Fibroblast of mammary gland (primary cell): ENCODE measurements around the gene SMCO2.

Experiments
- DNase-seq: peaks from one replicate; pipeline ENCODE4 v3.0.0-alpha.2; 2010; ENCODE audit warnings: low read depth
- H3K4me3 ChIP-seq: 2 replicates; pipeline ENCODE4 v1.5.1; 2011; ENCODE audit warnings: low read depth, mild to moderate bottlenecking, low read length, moderate library complexity; ENCODE audit not compliant: control insufficient read depth
- CTCF ChIP-seq: conservative IDR thresholded peaks from 2 replicates; pipeline ENCODE4 v1.5.1; 2011; ENCODE audit warnings: low read depth, low read length, inconsistent platforms; ENCODE audit not compliant: control insufficient read depth, insufficient read depth

Gene SMCO2

GRCh38 chr12:27517546-27517945 is 71.0 kb downstream of the SMCO2 start:
- no peak for TF ChIP-seq CTCF
- no peak for DNase-seq
- no peak overlapping the region for H3K4me3 ChIP-seq

GRCh38 chr12:27517961-27518665 is 71.6 kb downstream of the SMCO2 start:
- no peak for TF ChIP-seq CTCF
- DNase-seq = no peak
- H3K4me3 ChIP-seq = no peak overlapping the region

DNA sequence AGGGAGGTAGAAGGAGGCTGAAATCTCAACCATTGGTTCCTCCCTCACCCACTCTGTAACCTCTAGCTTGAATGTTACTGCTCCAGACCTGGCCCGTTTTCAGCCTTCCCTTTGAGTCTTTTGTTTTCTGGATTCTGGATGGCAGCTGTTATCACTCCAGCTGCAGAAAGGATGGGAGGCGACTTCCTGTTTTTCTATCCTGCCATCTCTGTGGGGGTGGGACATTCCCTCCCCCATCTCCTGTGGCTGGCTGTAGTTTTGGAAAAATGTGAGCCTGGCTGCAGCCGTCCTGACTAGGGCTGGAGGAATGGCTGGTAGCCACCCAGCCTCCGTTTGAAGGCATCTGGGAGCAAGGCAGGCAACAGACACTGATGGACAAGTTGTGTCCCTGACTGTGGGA is 74.5 kb downstream of the SMCO2 start:
- TF ChIP-seq CTCF = no peak
- no peak overlapping the region for H3K4me3 ChIP-seq
- peak; percentile 62 for DNase-seq

DNA sequence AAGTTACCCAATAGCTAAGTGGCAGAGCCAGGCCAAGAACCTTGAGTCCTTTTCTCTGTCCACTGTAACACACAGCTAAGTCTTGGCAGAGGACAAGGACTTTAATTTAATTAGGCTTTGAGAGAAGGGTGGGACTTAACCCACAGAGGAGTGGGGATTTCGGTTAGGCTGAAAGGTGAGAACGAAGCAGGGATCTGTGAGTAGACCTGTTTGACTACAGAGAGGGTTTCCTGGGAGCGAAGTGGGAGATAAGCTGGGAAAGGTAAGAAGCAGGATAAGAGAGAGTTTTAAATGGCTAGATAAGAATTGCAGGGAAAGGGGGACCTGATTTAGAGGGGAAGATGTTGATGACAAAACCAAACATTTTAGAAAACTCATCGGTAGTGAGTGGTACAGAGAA is 75.4 kb downstream of the SMCO2 start:
- TF ChIP-seq CTCF = no peak
- DNase-seq = no peak
- H3K4me3 ChIP-seq = no peak overlapping the region

- DNase-seq = peak; percentile 22
- peak overlapping the region; percentile 75 for H3K4me3 ChIP-seq
- TF ChIP-seq CTCF = no peak
Measured at GRCh38 chr12:27523305-27523641, 76.7 kb downstream of the SMCO2 start.

- peak; percentile 97 for DNase-seq
- peak within 1 kb of the TSS; percentile 75 for H3K4me3 ChIP-seq
- TF ChIP-seq CTCF = peak; percentile 35
Measured at GRCh38 chr12:27523642-27524493, 77.3 kb downstream of the SMCO2 start, which contains the start of gene PPFIBP1. PPFIBP1 (plus strand) TSS chr12:27524206; CDS start chr12:27633397, 109,191 bp downstream.
